ENCODE results near the gene PLPPR1.

- TF ChIP-seq POLR2A (IDR thresholded peaks at IDR 0.05) = no peak
- TF ChIP-seq CTCF (IDR thresholded peaks at IDR 0.05) = no peak
Measured at GRCh38 chr9:101336091-101336490, 307.6 kb downstream of the PLPPR1 start.

Measured in Peyer's patch (tissue), 4 donors.